NCI-H2196 (cell line): ENCODE results near the gene PXDC1.
"Not testable (repeated sequence)": the region's sequence is repeated elsewhere in the genome, so short reads cannot be mapped to it uniquely, and the experiment has no call there.

Experiments
- DNase-seq: peaks from one replicate; lab custom pipeline; 2025; ENCODE audit not compliant: unreplicated experiment; lab: John Stamatoyannopoulos, UW

PXDC1 gene

GRCh38 chr6:3782876-3783832 lies 31.6 kb upstream of the PXDC1 start:
- DNase-seq, result no peak

- no peak for DNase-seq
These were observed 30.0 kb upstream of the PXDC1 start for GRCh38 chr6:3781504-3781903.

GRCh38 chr6:3779574-3779849 lies 28.0 kb upstream of the PXDC1 start:
- DNase-seq, result no peak

DNA sequence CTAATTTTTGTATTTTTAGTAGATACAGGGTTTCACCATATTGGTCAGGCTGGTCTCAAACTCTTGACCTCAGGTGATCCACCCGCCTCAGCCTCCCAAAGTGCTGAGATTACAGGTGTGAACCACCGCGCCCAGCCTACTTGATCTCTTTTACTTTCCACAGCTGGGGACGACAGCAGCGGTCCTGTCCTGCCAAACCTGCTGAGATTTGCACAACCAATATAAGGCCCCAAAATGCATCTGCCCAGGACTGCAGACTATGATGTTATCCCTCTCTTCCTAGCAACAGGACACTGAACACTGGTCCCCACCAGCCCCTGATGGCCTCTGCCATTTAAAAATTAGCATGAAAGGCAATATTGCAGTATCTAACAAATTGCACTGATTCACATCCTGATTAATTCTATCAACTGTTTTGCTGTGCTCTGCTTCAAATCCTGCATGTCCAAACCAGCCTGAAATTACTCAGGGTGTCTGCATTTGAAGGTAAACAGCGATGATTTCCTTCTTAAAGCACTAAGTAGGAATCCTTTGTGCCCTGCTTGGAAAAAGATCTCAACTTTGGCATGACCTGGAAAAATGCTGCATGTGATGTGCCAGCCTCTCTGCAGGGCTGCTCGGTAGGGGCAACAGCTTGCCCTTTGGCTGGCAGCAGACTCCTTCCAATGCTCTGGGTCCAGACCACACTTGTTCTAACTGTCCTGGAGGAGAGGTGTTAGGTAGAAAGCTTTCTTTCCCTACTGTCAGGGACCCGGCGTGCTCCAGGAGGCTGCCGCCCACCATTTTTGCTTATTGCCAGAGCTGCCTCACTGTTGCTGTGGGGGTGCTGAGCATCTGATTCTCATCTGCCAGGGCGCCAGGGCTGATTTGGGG lies 27.4 kb upstream of the PXDC1 start:
- DNase-seq, result no peak

- no peak for DNase-seq
These were observed 26.4 kb upstream of the PXDC1 start for GRCh38 chr6:3777730-3778461.

GRCh38 chr6:3776881-3777507 lies 25.5 kb upstream of the PXDC1 start:
- no peak for DNase-seq

DNA sequence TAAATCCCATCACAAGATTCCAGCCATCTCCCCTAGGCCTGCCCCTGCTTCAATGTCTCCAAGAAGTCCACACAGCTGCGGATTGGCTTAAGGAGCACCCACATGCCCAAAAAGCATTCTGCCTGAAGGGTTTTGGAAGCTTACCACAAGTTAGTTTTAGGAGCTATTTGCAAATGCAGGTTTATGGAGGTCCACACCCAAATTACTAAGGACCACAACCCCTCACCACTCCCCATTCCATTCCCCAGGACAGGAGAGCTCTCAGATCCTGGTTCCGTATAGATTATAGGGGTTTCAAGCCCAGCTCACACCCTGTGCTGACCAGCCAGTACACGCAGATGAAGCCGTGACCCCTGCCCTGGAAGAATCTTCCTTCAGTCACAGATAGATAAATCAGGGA lies 24.3 kb upstream of the PXDC1 start:
- DNase-seq, result no peak

GRCh38 chr6:3775386-3775785 lies 23.9 kb upstream of the PXDC1 start:
- DNase-seq, result no peak

DNA sequence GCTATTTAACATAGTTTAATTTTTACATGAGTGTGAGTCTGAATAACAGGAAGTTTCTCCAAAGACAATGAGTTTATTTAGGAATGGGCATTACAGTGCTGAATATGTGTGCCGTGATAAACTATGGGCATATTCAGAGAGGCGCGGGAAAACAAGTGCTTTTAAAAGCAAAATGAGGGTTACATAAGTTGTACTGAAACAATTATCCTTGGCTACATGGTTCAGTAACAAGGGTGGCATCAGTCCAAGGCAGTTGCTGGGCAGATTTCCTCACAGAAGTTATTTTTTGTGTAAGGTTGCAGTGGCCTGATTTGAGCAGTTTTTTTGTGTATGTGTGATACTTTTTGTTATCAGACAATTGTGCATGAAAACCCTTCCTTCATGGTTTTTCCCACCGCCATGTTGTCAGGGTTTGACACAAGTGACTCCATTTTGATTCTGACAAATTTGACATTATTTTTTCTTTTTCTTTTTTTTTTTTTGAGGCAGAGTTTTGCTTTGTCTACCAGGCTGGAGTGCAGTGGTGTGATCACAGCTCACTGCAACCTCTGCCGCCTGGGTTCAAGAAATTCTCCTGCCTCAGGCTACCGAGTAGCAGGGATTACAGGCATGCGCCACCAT lies 22.3 kb upstream of the PXDC1 start:
- DNase-seq, result peak; percentile 24

- DNase-seq, result not testable (repeated sequence)
These were observed 20.9 kb upstream of the PXDC1 start for GRCh38 chr6:3772127-3772999.

DNA sequence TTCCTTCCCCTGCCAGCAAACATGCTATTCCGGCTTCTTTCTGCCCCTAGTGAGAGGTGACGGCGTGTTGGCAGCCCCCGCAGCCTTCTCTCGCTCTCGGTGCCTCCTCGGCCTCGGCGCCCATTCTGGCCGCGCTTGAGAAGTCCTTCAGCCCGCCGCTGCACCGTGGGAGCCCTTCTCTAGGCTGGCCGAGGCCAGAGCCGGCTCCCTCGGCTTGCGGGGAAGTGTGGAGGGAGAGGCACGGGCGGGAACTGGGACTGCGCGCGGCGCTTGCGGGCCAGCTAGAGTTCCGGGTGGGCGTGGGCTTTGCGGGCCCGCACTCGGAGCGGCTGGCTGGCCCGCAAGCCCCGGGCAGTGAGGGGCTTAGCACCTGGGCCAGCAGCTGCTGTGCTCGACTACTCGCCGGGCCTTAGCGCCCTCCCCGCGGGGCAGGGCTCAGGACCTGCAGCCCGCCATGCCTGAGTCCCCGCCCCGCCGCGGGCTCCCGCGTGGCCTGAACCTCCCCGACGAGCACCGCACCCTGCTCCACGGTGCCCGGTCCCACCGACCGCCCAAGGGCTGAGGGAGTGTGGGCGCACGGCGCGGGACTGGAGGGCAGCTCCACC lies 20.0 kb upstream of the PXDC1 start:
- DNase-seq, result no peak

DNA sequence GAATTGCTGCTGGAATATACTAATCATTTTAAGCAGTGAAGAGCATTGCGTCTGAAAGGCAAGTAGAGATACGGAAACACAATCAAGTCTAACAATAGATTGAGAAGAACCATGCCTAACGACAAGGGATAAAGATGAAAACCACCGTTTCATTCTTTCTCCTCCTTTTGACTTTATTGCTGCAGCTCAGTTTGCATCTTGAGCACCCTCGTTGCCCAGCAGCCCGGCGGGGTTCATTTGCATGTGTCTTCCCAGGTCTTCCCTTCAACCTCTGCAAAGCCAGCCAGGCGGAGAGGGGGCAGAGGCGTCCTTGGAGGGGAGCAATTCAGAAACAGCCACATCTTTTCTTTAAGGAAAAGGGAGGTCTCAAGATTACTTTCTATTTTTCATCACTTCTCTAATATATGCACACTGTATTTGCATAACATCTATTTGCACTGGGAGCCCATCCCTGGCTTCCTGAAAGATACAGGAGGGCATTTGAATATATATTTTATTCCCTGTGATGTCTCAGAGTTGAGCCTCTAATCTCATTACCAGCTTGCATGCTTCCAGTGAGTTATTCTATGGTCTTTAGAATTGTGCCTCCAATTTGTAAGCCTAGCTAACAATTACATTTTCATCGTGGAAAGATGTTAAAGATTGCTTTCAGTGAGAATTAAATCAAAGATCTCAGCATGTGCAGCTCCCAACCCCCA lies 18.7 kb upstream of the PXDC1 start:
- DNase-seq, result no peak

DNA sequence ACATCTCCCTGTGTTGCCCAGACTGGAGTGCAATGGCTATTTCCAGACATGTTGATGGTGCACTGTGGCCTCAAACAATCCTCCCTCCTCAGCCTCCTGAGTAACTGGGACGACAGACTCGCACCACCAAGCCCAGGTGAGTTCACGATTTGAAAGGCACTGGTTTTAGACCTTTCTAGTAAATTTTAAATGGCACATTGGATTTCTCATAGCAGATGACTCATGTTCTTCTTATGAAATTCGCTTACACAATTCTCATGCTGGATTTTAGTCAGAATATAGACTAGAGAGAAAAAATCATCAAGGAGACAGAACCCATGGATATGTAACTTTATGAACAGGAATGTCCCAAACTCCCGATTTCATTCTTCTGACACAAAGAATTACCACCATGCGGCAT lies 18.1 kb upstream of the PXDC1 start:
- DNase-seq, result no peak

- DNase-seq, result no peak
These were observed 17.0 kb upstream of the PXDC1 start for GRCh38 chr6:3768502-3768901.

GRCh38 chr6:3767483-3767882 lies 16.0 kb upstream of the PXDC1 start:
- not testable (repeated sequence) for DNase-seq

DNA sequence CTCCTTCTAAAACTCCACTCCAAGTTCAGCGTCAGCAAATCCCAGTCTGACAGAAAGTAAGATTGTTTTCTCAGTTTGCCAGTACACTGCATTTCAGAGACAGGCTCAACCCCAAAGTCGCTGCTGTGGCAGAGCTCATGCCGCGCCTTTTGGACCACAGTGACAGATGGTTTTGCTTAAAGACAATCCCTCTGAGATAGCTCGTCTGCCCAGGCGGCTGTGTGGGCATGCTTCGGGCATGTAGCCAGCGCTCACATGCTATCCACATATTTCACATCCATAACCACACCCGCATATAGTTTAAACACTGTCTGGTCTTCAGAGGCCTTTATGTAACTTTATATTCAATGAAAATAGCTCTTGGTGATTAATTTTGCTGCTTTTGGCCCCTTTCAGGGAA lies 14.7 kb upstream of the PXDC1 start:
- no peak for DNase-seq

DNA sequence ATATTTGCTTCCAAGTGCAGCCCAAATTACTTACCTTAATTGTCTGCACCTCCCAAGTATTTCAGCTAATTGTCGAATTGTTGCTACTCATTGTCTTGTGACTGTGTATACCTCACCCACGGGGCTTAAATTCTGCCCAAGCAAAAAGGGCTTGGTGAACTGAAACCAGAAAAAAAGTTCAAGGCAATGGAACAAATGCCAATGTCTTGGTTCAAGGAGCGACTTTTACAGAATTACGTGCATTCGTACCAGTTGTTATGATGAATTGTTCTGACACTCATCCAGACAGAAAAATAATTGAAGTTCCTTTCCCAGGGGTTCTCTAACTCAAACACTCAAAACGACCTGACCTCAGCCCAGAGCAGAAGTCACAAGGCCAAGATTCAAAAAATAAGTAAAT lies 13.9 kb upstream of the PXDC1 start:
- no peak for DNase-seq

- no peak for DNase-seq
These were observed 13.2 kb upstream of the PXDC1 start for GRCh38 chr6:3764516-3765335.
